Measurements from ENCODE around the gene RAB9B.
A peak's percentile ranks its signal among the peaks of the same experiment; 100 is the strongest.

The RAB9B gene

GRCh38 chrX:103861200-103861599, 29.1 kb upstream of the RAB9B start:
- FAIRE-seq = no peak
- TF ChIP-seq, protein P1, sequence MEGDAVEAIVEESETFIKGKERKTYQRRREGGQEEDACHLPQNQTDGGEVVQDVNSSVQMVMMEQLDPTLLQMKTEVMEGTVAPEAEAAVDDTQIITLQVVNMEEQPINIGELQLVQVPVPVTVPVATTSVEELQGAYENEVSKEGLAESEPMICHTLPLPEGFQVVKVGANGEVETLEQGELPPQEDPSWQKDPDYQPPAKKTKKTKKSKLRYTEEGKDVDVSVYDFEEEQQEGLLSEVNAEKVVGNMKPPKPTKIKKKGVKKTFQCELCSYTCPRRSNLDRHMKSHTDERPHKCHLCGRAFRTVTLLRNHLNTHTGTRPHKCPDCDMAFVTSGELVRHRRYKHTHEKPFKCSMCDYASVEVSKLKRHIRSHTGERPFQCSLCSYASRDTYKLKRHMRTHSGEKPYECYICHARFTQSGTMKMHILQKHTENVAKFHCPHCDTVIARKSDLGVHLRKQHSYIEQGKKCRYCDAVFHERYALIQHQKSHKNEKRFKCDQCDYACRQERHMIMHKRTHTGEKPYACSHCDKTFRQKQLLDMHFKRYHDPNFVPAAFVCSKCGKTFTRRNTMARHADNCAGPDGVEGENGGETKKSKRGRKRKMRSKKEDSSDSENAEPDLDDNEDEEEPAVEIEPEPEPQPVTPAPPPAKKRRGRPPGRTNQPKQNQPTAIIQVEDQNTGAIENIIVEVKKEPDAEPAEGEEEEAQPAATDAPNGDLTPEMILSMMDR (IDR thresholded peaks at IDR 0.05; ENCODE audit: insufficient read depth, missing control alignments) = no peak

GRCh38 chrX:103849558-103849957, 17.5 kb upstream of the RAB9B start:
- TF ChIP-seq, protein P1 (IDR thresholded peaks at IDR 0.05; ENCODE audit: insufficient read depth, missing control alignments) = no peak
- no peak for DNase-seq (ENCODE audit: insufficient read length, low spot score)
- FAIRE-seq = no peak

More at GRCh38 chrX:103861200-103861599, 29.1 kb upstream of the RAB9B start:
- DNase-seq (ENCODE audit: insufficient read length, low spot score) = no peak

- FAIRE-seq (no peak), DNase-seq (ENCODE audit: insufficient read length, low spot score) (no peak)
- TF ChIP-seq, protein P1 (IDR thresholded peaks at IDR 0.05; ENCODE audit: insufficient read depth, missing control alignments) = no peak
Observed at GRCh38 chrX:103847174-103847870, 15.3 kb upstream of the RAB9B start.

GRCh38 chrX:103846386-103846785, 14.3 kb upstream of the RAB9B start:
- TF ChIP-seq, protein P1 (IDR thresholded peaks at IDR 0.05; ENCODE audit: insufficient read depth, missing control alignments) = no peak
- DNase-seq (ENCODE audit: insufficient read length, low spot score) (no peak), FAIRE-seq (no peak)

DNA sequence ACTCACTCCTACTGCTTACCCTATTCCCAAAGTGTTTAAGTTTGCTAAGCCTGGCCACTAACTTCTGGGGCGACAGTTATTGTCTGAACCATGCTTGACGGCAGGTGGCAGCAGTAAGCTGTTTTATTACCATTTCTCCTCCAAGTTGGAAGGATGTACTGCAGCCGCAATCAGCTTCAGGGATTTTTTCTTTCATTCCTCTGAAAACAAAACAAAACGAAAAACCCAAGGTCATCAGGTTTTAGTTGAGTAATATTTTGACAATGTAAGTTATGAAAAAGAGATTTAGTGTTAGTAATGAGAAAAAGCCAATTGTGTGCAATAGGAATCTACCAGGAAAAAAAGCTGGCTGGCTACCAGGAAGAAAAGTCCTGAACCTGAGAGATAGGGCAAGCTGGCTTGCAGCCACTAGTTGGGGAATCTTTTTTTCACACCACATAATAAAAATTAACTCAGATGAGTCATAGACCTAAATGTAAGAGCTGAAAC, 13.2 kb upstream of the RAB9B start:
- DNase-seq (ENCODE audit: insufficient read length, low spot score) (no peak), FAIRE-seq (no peak)
- TF ChIP-seq, protein P1 (IDR thresholded peaks at IDR 0.05; ENCODE audit: insufficient read depth, missing control alignments) = peak; percentile 54

DNA sequence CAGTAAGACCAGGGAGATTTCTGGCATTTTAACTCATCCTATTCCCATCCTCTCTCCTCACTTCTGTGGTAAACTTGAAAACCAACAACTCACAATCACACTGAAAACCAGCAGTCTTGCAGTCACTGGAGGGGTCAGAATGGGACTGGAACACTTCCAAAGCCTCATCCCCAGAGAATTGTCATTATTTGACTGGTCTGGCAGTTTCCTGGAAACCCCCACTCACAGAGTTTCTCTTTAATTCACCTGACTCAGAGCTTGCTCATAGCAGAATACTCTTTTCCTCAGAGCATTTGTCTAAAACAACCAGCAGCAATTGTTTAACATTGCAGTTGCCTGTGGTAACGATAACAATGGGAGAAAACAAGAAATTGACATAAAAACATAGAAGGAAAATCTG, 7.3 kb upstream of the RAB9B start:
- DNase-seq (ENCODE audit: insufficient read length, low spot score) (no peak), FAIRE-seq (no peak)
- TF ChIP-seq, protein P1 (IDR thresholded peaks at IDR 0.05; ENCODE audit: insufficient read depth, missing control alignments) = no peak

DNA sequence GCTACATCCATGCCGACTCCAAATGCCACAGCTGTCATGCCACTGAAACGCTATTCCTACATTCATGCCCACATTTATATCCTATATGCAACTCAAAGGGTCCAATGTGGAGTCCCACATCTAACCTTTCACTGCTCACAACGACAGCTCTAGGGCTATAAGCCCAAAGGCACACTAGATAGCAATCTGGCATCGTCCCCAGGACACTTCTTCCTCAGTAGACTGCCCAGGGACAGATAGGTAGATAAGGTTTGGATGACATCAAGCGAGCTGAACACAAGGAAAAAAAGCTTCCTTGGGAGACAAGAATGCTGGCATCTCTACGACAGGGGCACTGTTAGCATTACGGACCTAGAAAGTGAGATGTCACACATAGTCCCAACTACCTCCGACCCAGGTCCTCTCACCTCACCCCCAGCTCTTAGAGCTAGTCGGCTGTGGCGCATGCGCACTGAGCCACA, 685 bp downstream of the RAB9B start:
- FAIRE-seq (peak; percentile 55), DNase-seq (ENCODE audit: insufficient read length, low spot score) (no peak)
- TF ChIP-seq, protein P1 (IDR thresholded peaks at IDR 0.05; ENCODE audit: insufficient read depth, missing control alignments) = no peak
